OCI-LY3 (cell line): Measurements from ENCODE around the gene CEP44.

Experiments used
- H2AFZ ChIP-seq: fragments of 200-600, 300-600 bp; shearing (Covaris generic); 2 replicates; pipeline ENCODE4 v1.6.0; 2014; ENCODE audit warnings: antibody characterized with exemption, low read depth, low read length
- H3K27ac ChIP-seq: fragments of 200-600, 300-600 bp; sonication (generic); 2 replicates; pipeline ENCODE4 v1.5.1; 2014; ENCODE audit warnings: mild to moderate bottlenecking, low read length, moderate library complexity, mixed read lengths
- H3K27me3 ChIP-seq: fragments of 200-600, 300-600 bp; sonication (generic); 2 replicates; pipeline ENCODE4 v1.6.1; 2014; ENCODE audit warnings: low read depth, low read length, mixed read lengths
- H3K36me3 ChIP-seq: fragments of 200-600, 300-600 bp; sonication (generic); replicated peaks from 2 replicates; pipeline ENCODE3; 2014; ENCODE audit warnings: low read depth, low read length, mixed read lengths
- H3K4me1 ChIP-seq: fragments of 300-600, 200-600 bp; sonication (generic); 2 replicates; pipeline ENCODE4 v1.6.1; 2014; ENCODE audit warnings: low read length, mixed read lengths
- H3K4me2 ChIP-seq: fragments of 200-600, 300-600 bp; sonication (generic); 2 replicates; pipeline ENCODE4 v1.6.1; 2014; ENCODE audit warnings: low read length, mixed read lengths
- H3K4me3 ChIP-seq: fragments of 300-600, 200-600 bp; sonication (generic); 2 replicates; pipeline ENCODE4 v1.5.1; 2014; ENCODE audit warnings: antibody characterized with exemption, mild to moderate bottlenecking, low read length, moderate library complexity
- H3K79me2 ChIP-seq: fragments of 300-600, 200-600 bp; shearing (Covaris generic); 2 replicates; pipeline ENCODE4 v1.6.1; 2014; ENCODE audit warnings: mild to moderate bottlenecking, low read length, mixed read lengths
- H3K9ac ChIP-seq: fragments of 300-600, 200-600 bp; shearing (Covaris generic); 2 replicates; pipeline ENCODE4 v1.6.0; 2014; ENCODE audit warnings: mild to moderate bottlenecking, low read length, moderate library complexity
- H3K9me3 ChIP-seq: fragments of 200-600, 300-600 bp; shearing (Covaris generic); 2 replicates; pipeline ENCODE4 v1.6.1; 2014; ENCODE audit warnings: low read length, mixed read lengths; ENCODE audit not compliant: insufficient read depth
- H4K20me1 ChIP-seq: fragments of 200-600, 300-600 bp; sonication (generic); 2 replicates; pipeline ENCODE4 v1.6.1; 2016; ENCODE audit warnings: low read length, mixed read lengths; ENCODE audit not compliant: insufficient read depth
- EZH2phosphoT487 ChIP-seq: fragments of 200-600 bp; shearing (Covaris generic); IDR thresholded peaks from 2 replicates; pipeline ENCODE4 v1.6.1; 2018; ENCODE audit warnings: antibody characterized with exemption, mixed run types, low read depth
- TF ChIP-seq, protein P1 (sequence below): fragments of 200-600, 300-600 bp; sonication (generic); IDR thresholded peaks from 2 replicates; pipeline ENCODE4 v1.5.1; 2014; ENCODE audit warnings: antibody characterized with exemption, low read length, low read depth

CEP44 gene

DNA sequence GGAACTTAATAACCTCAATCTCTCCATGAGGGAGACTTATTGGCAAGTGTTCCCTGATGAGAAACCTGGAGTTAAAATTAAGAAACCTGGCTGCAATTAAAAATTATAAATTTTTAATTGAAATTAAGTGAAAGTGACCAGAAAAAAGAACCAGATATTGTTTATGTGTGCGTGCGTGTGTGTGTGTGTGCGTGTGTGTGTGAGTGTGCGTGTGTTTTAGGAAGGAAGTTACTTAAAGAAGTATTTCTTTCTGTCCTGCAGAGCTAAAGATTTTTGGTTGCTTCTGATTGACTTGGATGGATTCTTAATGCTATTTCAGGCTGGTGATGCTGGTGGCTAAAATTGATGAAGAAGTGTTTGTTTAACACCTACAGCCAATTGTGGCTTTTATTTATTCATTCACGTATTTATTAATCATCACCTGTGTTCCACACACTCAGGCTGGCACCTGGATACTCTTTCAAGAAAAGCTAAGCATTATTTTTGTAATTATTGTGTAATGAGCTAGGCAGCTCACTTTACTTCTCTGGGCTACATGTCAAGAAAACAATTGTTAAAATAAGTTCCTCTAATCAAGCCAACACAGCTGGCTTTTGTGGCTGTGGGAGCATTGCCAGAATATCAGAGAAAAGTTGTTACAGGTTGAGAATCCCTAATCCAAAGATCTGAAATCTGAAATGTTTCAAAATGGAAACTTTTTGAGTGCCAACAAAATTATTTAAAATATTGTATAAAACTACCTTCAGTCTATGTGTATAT lies 68.5 kb downstream of the CEP44 start:
- Histone ChIP-seq H3K4me3 (no peak overlapping the region), H3K79me2 (no peaks in the 10 kb centered on the region), H3K27ac (no peak overlapping the region), H2AFZ (no peak overlapping the region), H3K4me2 (no peak overlapping the region), H3K27me3 (no peaks in the 10 kb centered on the region), H3K4me1 (no peaks in the 10 kb centered on the region), H3K9ac (no peak overlapping the region), H3K9me3 (no peaks in the 10 kb centered on the region), H4K20me1 (no peaks in the 10 kb centered on the region), H3K36me3 (no peaks in the 10 kb centered on the region)
- TF ChIP-seq EZH2phosphoT487: no peak
- TF ChIP-seq, protein P1, sequence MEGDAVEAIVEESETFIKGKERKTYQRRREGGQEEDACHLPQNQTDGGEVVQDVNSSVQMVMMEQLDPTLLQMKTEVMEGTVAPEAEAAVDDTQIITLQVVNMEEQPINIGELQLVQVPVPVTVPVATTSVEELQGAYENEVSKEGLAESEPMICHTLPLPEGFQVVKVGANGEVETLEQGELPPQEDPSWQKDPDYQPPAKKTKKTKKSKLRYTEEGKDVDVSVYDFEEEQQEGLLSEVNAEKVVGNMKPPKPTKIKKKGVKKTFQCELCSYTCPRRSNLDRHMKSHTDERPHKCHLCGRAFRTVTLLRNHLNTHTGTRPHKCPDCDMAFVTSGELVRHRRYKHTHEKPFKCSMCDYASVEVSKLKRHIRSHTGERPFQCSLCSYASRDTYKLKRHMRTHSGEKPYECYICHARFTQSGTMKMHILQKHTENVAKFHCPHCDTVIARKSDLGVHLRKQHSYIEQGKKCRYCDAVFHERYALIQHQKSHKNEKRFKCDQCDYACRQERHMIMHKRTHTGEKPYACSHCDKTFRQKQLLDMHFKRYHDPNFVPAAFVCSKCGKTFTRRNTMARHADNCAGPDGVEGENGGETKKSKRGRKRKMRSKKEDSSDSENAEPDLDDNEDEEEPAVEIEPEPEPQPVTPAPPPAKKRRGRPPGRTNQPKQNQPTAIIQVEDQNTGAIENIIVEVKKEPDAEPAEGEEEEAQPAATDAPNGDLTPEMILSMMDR: no peak

DNA sequence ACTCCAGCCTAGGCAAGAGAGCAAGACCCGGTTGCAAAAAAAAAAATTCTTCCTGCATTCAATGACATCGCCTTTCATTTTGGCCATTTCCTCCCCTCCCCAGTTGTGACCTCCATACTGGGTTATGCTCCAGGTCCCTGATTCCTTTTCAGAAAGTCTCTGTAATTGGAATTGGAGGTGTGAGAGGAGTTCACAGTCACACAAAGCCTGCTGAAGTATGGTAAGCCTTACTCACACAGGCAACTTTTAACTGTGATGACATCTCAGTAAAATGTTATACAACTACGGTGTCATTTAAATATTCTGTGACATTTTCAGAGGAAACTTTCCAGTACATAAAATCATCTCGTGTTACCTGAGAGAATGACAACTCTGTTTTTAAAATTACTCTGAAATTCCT lies 73.6 kb downstream of the CEP44 start:
- Histone ChIP-seq H3K9me3 (no peaks in the 10 kb centered on the region), H3K4me3 (no peak overlapping the region), H3K4me2 (no peak overlapping the region), H3K27ac (no peak overlapping the region), H3K9ac (no peak overlapping the region), H3K79me2 (no peaks in the 10 kb centered on the region), H3K36me3 (no peaks in the 10 kb centered on the region), H2AFZ (no peak overlapping the region), H3K4me1 (peaks cover 16% of the 10 kb centered on the region), H4K20me1 (no peaks in the 10 kb centered on the region), H3K27me3 (no peaks in the 10 kb centered on the region)
- no peak for TF ChIP-seq EZH2phosphoT487
- TF ChIP-seq, protein P1: no peak

DNA sequence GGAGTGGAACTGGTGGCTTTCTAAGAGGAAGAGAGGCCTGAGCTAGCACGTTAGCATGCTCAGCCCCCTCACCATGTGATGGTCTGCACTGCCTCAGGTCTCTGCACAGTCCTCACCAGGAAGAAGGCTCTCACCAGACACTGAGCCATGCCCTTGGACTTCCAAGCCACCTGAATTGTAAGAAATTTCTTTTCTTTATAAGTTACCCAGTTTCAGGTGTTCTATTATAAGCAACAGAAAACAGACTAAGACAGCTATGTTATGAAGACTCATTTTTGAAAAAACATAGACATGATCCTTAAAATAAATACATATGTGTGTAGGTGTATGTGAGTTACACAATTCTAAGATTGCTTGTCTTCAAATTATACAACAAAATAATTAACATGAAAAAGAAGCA lies 74.7 kb downstream of the CEP44 start:
- H3K4me2 ChIP-seq: peak overlapping the region; percentile 16
- no peak overlapping the region for H3K27ac ChIP-seq
- TF ChIP-seq, protein P1: no peak
- TF ChIP-seq EZH2phosphoT487: no peak
- no peak overlapping the region for H3K4me3 ChIP-seq
- peaks cover 16% of the 10 kb centered on the region for H3K4me1 ChIP-seq
- no peaks in the 10 kb centered on the region for H3K79me2 ChIP-seq
- no peaks in the 10 kb centered on the region for H3K9me3 ChIP-seq
- no peak overlapping the region for H3K9ac ChIP-seq
- no peaks in the 10 kb centered on the region for H3K36me3 ChIP-seq
- no peak overlapping the region for H2AFZ ChIP-seq
- H4K20me1 ChIP-seq: no peaks in the 10 kb centered on the region
- H3K27me3 ChIP-seq: no peaks in the 10 kb centered on the region

DNA sequence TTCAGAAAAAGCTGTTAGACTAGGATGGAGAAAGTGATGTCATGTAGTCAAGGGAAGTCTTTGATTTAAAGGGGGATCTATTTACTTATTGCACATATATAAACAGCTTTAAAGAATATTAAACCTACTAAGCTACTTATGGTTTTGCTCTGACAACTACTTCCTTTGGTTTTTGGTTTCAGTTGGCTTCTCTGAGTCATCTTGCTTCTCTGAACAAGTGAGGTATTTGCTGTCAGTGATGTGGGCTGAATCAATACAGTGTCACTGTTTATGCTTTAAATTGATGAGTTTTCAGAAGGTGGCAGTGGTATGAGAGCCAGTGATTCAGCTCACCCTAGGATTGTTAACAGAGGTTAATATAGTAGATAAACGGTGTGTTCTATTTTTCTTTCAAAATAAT lies 75.1 kb downstream of the CEP44 start:
- TF ChIP-seq EZH2phosphoT487: no peak
- TF ChIP-seq, protein P1: no peak
- Histone ChIP-seq H3K27me3 (no peaks in the 10 kb centered on the region), H3K4me1 (peaks cover 16% of the 10 kb centered on the region), H3K36me3 (no peaks in the 10 kb centered on the region), H3K4me2 (peak overlapping the region; percentile 16), H3K9me3 (no peaks in the 10 kb centered on the region), H3K4me3 (no peak overlapping the region), H3K27ac (no peak overlapping the region), H2AFZ (no peak overlapping the region), H3K9ac (no peak overlapping the region), H4K20me1 (no peaks in the 10 kb centered on the region), H3K79me2 (no peaks in the 10 kb centered on the region)
